ENCODE data around the gene AKR1B1.

DNA sequence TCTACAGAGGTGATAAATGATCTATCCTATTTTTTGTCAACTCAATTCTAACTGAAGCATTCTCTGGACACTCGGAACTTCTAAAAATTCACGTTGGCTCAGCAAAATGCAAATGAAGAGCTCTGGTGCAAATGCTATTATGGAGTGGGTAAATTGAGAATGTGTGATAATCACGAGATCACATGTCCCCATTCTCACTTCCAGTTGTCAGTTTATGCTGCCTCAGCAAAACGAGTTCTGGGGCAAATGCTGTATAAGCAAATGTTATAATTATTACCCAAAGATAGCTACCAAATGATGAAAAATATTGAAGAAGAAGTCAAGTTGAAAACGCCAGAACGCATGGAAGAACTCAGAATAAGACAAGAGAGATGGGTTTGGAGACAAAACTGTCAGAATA lies 29.4 kb downstream of the AKR1B1 start:
- no peak for TF ChIP-seq SMC3 (IDR thresholded peaks at IDR 0.05; ENCODE audit: low read depth, low read length)
- no peak for TF ChIP-seq NRF1 (IDR thresholded peaks at IDR 0.05; ENCODE audit: low read depth, low read length)
- TF ChIP-seq, protein P1, sequence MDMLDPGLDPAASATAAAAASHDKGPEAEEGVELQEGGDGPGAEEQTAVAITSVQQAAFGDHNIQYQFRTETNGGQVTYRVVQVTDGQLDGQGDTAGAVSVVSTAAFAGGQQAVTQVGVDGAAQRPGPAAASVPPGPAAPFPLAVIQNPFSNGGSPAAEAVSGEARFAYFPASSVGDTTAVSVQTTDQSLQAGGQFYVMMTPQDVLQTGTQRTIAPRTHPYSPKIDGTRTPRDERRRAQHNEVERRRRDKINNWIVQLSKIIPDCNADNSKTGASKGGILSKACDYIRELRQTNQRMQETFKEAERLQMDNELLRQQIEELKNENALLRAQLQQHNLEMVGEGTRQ (IDR thresholded peaks at IDR 0.05; ENCODE audit: borderline replicate concordance, low read depth, low read length), result no peak
- TF ChIP-seq, protein P2, sequence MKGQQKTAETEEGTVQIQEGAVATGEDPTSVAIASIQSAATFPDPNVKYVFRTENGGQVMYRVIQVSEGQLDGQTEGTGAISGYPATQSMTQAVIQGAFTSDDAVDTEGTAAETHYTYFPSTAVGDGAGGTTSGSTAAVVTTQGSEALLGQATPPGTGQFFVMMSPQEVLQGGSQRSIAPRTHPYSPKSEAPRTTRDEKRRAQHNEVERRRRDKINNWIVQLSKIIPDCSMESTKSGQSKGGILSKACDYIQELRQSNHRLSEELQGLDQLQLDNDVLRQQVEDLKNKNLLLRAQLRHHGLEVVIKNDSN (IDR thresholded peaks at IDR 0.05; ENCODE audit: borderline replicate concordance, low read depth), result no peak
- TF ChIP-seq, protein P3, sequence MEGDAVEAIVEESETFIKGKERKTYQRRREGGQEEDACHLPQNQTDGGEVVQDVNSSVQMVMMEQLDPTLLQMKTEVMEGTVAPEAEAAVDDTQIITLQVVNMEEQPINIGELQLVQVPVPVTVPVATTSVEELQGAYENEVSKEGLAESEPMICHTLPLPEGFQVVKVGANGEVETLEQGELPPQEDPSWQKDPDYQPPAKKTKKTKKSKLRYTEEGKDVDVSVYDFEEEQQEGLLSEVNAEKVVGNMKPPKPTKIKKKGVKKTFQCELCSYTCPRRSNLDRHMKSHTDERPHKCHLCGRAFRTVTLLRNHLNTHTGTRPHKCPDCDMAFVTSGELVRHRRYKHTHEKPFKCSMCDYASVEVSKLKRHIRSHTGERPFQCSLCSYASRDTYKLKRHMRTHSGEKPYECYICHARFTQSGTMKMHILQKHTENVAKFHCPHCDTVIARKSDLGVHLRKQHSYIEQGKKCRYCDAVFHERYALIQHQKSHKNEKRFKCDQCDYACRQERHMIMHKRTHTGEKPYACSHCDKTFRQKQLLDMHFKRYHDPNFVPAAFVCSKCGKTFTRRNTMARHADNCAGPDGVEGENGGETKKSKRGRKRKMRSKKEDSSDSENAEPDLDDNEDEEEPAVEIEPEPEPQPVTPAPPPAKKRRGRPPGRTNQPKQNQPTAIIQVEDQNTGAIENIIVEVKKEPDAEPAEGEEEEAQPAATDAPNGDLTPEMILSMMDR (IDR thresholded peaks at IDR 0.05), result no peak
- TF ChIP-seq GABPA (IDR thresholded peaks at IDR 0.05; ENCODE audit: low read depth), result no peak
- TF ChIP-seq TCF12 (IDR thresholded peaks at IDR 0.05), result no peak
- TF ChIP-seq, protein P4, sequence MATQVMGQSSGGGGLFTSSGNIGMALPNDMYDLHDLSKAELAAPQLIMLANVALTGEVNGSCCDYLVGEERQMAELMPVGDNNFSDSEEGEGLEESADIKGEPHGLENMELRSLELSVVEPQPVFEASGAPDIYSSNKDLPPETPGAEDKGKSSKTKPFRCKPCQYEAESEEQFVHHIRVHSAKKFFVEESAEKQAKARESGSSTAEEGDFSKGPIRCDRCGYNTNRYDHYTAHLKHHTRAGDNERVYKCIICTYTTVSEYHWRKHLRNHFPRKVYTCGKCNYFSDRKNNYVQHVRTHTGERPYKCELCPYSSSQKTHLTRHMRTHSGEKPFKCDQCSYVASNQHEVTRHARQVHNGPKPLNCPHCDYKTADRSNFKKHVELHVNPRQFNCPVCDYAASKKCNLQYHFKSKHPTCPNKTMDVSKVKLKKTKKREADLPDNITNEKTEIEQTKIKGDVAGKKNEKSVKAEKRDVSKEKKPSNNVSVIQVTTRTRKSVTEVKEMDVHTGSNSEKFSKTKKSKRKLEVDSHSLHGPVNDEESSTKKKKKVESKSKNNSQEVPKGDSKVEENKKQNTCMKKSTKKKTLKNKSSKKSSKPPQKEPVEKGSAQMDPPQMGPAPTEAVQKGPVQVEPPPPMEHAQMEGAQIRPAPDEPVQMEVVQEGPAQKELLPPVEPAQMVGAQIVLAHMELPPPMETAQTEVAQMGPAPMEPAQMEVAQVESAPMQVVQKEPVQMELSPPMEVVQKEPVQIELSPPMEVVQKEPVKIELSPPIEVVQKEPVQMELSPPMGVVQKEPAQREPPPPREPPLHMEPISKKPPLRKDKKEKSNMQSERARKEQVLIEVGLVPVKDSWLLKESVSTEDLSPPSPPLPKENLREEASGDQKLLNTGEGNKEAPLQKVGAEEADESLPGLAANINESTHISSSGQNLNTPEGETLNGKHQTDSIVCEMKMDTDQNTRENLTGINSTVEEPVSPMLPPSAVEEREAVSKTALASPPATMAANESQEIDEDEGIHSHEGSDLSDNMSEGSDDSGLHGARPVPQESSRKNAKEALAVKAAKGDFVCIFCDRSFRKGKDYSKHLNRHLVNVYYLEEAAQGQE (IDR thresholded peaks at IDR 0.05; ENCODE audit: low read depth, low read length), result no peak
- TF ChIP-seq SIN3A (IDR thresholded peaks at IDR 0.05; ENCODE audit: borderline replicate concordance, low read depth, low read length), result no peak
- no peak for TF ChIP-seq POLR2AphosphoS5 (IDR thresholded peaks at IDR 0.05; ENCODE audit: low read depth, low read length)
- TF ChIP-seq, protein P5, sequence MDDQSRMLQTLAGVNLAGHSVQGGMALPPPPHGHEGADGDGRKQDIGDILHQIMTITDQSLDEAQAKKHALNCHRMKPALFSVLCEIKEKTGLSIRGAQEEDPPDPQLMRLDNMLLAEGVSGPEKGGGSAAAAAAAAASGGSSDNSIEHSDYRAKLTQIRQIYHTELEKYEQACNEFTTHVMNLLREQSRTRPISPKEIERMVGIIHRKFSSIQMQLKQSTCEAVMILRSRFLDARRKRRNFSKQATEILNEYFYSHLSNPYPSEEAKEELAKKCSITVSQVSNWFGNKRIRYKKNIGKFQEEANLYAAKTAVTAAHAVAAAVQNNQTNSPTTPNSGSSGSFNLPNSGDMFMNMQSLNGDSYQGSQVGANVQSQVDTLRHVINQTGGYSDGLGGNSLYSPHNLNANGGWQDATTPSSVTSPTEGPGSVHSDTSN (IDR thresholded peaks at IDR 0.05), result no peak
- TF ChIP-seq GATA2 (CRISPR knock-in tag; IDR thresholded peaks at IDR 0.05), result no peak

Data from SK-N-SH (cell line).